Nephron progenitor cell (in vitro differentiated cells): ENCODE data around the gene DTWD2.
"Not testable (repeated sequence)": the region's sequence is repeated elsewhere in the genome, so short reads cannot be mapped to it uniquely, and the experiment has no call there.

Experiments used
- DNase-seq: peaks from one replicate; pipeline ENCODE4 v3.0.0; 2021
- H3K27ac Mint-ChIP-seq: 2 replicates; pipeline ENCODE4 v1.8.0; 2021; ENCODE audit warnings: mild to moderate bottlenecking, moderate library complexity, mixed read lengths
- H3K27me3 Mint-ChIP-seq: 2 replicates; pipeline ENCODE4 v1.8.0; 2021; ENCODE audit warnings: mild to moderate bottlenecking, low read depth, mixed read lengths; ENCODE audit not compliant: poor library complexity
- H3K36me3 Mint-ChIP-seq: 2 replicates; pipeline ENCODE4 v1.8.0; 2021; ENCODE audit warnings: low read depth, mixed read lengths
- H3K4me1 Mint-ChIP-seq: 2 replicates; pipeline ENCODE4 v1.8.0; 2021; ENCODE audit warnings: mixed read lengths
- H3K4me3 Mint-ChIP-seq: 2 replicates; pipeline ENCODE4 v1.8.0; 2021; ENCODE audit warnings: mild to moderate bottlenecking, moderate library complexity, mixed read lengths
- H3K9me3 Mint-ChIP-seq: 2 replicates; pipeline ENCODE4 v1.8.0; 2021; ENCODE audit warnings: mild to moderate bottlenecking, moderate library complexity, mixed read lengths
- TF ChIP-seq, protein P1 (sequence below): fragments of 200-600 bp; sonication (generic); IDR thresholded peaks from 2 replicates; pipeline ENCODE4 v1.5.0; 2021; ENCODE audit warnings: antibody characterized with exemption

Gene DTWD2

DNA sequence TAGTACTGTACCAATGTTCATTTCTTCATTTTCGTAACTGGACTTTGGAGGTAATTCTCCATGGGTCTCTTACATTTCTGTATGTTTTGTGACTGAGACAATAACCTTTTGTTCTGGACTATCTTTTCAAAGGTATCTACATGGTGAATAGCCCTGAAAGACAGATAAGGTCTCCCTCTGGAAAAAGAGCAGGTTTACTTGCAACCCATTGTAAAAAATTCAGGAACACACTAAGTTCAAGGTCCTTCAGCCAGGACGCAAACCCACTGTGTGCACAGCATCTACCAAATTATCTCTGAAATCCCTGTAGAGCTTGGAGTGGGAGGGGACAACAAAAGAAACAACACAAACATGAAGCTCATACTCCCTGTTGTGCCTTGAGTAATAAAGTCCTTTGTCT, 8.3 kb downstream of the DTWD2 start:
- TF ChIP-seq, protein P1, sequence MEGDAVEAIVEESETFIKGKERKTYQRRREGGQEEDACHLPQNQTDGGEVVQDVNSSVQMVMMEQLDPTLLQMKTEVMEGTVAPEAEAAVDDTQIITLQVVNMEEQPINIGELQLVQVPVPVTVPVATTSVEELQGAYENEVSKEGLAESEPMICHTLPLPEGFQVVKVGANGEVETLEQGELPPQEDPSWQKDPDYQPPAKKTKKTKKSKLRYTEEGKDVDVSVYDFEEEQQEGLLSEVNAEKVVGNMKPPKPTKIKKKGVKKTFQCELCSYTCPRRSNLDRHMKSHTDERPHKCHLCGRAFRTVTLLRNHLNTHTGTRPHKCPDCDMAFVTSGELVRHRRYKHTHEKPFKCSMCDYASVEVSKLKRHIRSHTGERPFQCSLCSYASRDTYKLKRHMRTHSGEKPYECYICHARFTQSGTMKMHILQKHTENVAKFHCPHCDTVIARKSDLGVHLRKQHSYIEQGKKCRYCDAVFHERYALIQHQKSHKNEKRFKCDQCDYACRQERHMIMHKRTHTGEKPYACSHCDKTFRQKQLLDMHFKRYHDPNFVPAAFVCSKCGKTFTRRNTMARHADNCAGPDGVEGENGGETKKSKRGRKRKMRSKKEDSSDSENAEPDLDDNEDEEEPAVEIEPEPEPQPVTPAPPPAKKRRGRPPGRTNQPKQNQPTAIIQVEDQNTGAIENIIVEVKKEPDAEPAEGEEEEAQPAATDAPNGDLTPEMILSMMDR, result no peak
- no peak for DNase-seq
- peaks cover 52% of the 10 kb centered on the region for H3K36me3 Mint-ChIP-seq
- peaks cover 39% of the 10 kb centered on the region for H3K9me3 Mint-ChIP-seq
- H3K4me1 Mint-ChIP-seq, result no peaks in the 10 kb centered on the region
- no peak overlapping the region for H3K4me3 Mint-ChIP-seq
- H3K27me3 Mint-ChIP-seq, result peaks cover 4% of the 10 kb centered on the region
- no peak overlapping the region for H3K27ac Mint-ChIP-seq

DNA sequence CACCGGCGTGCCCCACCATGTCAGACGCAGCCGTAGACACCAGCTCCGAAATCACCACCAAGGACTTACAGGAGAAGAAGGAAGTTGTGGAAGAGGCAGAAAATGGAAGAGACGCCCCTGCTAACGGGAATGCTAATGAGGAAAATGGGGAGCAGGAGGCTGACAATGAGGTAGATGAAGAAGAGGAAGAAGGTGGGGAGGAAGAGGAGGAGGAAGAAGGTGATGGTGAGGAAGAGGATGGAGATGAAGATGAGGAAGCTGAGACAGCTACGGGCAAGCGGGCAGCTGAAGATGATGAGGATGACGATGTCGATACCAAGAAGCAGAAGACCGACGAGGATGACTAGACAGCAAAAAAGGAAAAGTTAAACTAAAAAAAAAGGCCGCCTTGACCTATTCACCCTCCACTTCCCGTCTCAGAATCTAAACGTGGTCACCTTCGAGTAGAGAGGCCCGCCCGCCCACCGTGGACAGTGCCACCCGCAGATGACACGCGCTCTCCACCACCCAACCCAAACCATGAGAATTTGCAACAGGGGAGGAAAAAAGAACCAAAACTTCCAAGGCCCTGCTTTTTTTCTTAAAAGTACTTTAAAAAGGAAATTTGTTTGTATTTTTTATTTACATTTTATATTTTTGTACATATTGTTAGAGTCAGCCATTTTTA, 14.4 kb downstream of the DTWD2 start:
- not testable (repeated sequence) for H3K27ac Mint-ChIP-seq, H3K27me3 Mint-ChIP-seq, DNase-seq, H3K4me1 Mint-ChIP-seq, H3K4me3 Mint-ChIP-seq
- Mint-ChIP-seq H3K9me3 (peaks cover 88% of the 10 kb centered on the region), H3K36me3 (peaks cover 63% of the 10 kb centered on the region)

DNA sequence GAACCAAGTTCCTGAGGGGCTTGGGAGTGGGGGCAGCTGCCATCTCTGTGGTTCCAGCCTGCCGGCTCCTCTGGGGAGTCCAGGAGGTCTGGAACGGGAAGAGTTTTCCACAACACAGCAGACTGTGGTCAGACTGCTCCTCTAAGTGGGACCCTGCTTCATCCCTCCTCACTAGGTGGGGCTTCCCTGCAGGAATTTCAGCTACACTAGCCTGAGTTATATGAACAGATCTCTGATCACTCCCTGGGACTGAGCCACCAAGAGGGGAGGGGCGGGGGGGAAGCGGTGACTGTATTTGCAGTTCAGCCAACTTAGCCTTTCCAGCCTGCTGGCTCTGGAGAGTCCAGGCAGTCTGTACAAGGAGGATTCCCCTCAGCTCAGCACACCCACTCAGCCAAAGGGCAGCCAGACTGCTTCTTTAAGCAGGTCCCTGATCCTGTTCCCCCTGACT, 19.4 kb downstream of the DTWD2 start:
- Mint-ChIP-seq H3K27ac (no peak overlapping the region), H3K27me3 (no peaks in the 10 kb centered on the region), H3K36me3 (peaks cover 35% of the 10 kb centered on the region), H3K4me1 (peaks cover 5% of the 10 kb centered on the region), H3K4me3 (no peak overlapping the region), H3K9me3 (peaks cover 67% of the 10 kb centered on the region)
- TF ChIP-seq, protein P1, result no peak
- DNase-seq, result no peak

DNA sequence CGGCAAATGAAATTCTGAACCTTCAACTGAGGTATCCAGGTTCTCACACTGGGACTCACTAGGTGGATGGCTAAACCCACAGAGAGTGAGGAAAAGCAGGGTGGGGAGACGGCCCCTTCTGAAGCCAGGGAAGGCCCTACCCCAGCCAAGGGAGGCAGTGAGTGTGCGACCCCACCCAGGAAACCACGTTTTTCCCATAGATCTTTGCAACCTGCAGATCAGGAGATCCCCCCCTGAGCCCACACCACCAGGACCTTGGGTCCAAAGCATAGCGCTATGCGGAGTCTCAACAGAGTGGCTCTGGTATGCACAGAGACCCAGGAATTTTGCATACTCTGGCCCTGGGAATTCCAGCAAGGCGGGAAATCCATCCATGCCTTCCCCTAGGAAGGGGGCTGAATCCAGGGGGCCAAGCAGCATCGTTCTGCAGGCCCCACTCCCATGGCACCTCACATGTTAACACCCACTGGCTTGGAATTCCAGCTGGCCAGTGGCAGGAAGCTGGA, 19.9 kb downstream of the DTWD2 start:
- H3K27me3 Mint-ChIP-seq, result no peaks in the 10 kb centered on the region
- no peak overlapping the region for H3K27ac Mint-ChIP-seq
- H3K9me3 Mint-ChIP-seq, result peaks cover 67% of the 10 kb centered on the region
- H3K36me3 Mint-ChIP-seq, result peaks cover 31% of the 10 kb centered on the region
- DNase-seq, result no peak
- H3K4me1 Mint-ChIP-seq, result peaks cover 5% of the 10 kb centered on the region
- no peak overlapping the region for H3K4me3 Mint-ChIP-seq
- TF ChIP-seq, protein P1, result no peak

- Mint-ChIP-seq H3K27ac (no peak overlapping the region), H3K27me3 (no peaks in the 10 kb centered on the region), H3K4me1 (peaks cover 5% of the 10 kb centered on the region), H3K9me3 (peaks cover 63% of the 10 kb centered on the region), H3K36me3 (peaks cover 32% of the 10 kb centered on the region), H3K4me3 (no peak overlapping the region)
- DNase-seq, result no peak
- TF ChIP-seq, protein P1, result no peak
Measured at GRCh38 chr5:118967059-118967508, 21.3 kb downstream of the DTWD2 start.

DNA sequence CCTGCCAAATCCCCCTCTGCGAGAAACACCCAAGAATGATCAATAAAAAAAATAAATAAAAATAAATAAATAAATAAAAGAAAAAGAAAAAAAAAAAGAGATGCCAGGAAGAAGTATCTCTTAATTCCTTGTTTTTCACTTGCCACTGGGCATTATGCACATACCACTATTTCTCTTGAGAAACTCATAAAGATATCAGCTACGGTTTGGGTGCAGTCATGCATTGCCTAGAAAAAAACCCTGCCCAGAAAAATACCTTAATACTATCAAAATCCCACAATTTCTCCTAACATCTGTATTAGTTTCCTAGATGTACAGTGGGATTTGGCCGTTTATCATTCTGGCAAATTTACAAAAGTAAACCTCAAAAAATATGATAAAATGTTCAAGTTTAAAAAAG, 22.5 kb downstream of the DTWD2 start:
- Mint-ChIP-seq H3K36me3 (peaks cover 27% of the 10 kb centered on the region), H3K27ac (no peak overlapping the region), H3K27me3 (no peaks in the 10 kb centered on the region), H3K4me3 (no peak overlapping the region), H3K4me1 (peaks cover 5% of the 10 kb centered on the region), H3K9me3 (peaks cover 52% of the 10 kb centered on the region)
- no peak for DNase-seq
- TF ChIP-seq, protein P1, result no peak

DNA sequence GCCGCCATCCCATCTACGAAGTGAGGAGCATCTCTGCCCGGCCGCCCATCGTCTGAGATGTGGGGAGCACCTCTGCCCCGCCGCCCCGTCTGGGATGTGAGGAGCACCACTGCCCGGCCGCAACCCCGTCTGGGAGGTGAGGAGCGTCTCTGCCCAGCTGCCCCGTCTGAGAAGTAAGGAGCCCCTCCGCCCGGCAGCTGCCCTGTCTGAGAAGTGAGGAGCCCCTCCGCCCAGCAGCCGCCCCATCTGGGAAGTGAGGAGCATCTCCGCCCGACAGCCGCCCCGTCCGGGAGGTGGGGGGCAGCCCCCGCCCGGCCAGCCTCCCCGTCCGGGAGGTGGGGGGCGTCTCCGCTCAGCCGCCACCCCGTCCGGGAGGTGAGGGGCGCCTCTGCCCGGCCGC, 23.4 kb downstream of the DTWD2 start:
- not testable (repeated sequence) for H3K4me3 Mint-ChIP-seq, DNase-seq, H3K27ac Mint-ChIP-seq, H3K27me3 Mint-ChIP-seq, H3K4me1 Mint-ChIP-seq
- H3K36me3 Mint-ChIP-seq, result peaks cover 35% of the 10 kb centered on the region
- H3K9me3 Mint-ChIP-seq, result peaks cover 53% of the 10 kb centered on the region

DNA sequence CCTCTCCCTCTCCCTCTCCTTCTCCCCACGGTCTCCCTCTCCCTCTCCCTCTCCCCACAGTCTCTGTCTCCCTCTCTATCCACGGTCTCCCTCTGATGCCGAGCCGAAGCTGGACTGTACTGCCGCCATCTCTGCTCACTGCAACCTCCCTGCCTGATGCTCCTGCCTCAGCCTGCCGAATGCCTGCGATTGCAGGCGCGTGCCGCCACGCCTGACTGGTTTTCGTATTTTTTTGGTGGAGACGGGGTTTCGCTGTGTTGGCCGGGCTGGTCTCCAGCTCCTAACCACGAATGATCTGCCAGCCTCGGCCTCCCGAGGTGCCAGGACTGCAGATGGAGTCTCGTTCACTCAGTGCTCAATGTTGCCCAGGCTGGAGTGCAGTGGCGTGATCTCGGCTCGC, 24.0 kb downstream of the DTWD2 start:
- Mint-ChIP-seq H3K36me3 (peaks cover 35% of the 10 kb centered on the region), H3K9me3 (peaks cover 53% of the 10 kb centered on the region)
- H3K27me3 Mint-ChIP-seq, H3K27ac Mint-ChIP-seq, DNase-seq, H3K4me3 Mint-ChIP-seq, H3K4me1 Mint-ChIP-seq: not testable (repeated sequence)
